Lower lobe of right lung (tissue), 2 donors: ENCODE measurements around the gene CBX1. TPM values are rescaled to one million over a fixed set of nuclear protein-coding genes. Genes with fewer than 3 reads are reported as not detected.
A peak's percentile ranks its signal among the peaks of the same experiment; 100 is the strongest.

Experiments
- ATAC-seq, 2 donors: fragments of 200-7000 bp; cut with Tn5 transposase; one replicate each; pipeline ENCODE4 v1.9.1; 2020 to 2022; ENCODE audit warnings: mild to moderate bottlenecking in 2 of 2, moderate library complexity in 2 of 2
- DNase-seq: peaks from one replicate; pipeline ENCODE4 v3.0.0-alpha.2; 2020
- H3K27ac ChIP-seq: fragments of 200-600 bp; one replicate; pipeline ENCODE4 v1.8.0; 2022
- H3K27me3 ChIP-seq: fragments of 200-600 bp; one replicate; pipeline ENCODE4 v1.8.0; 2022; ENCODE audit warnings: low read depth
- H3K36me3 ChIP-seq: fragments of 200-600 bp; one replicate; pipeline ENCODE4 v1.8.0; 2022; ENCODE audit warnings: mild to moderate bottlenecking
- H3K4me1 ChIP-seq: fragments of 200-600 bp; one replicate; pipeline ENCODE4 v1.8.0; 2022
- H3K4me3 ChIP-seq: fragments of 200-600 bp; one replicate; pipeline ENCODE4 v1.8.0; 2022; ENCODE audit warnings: mild to moderate bottlenecking
- H3K9me3 ChIP-seq: fragments of 200-600 bp; one replicate; pipeline ENCODE4 v1.8.0; 2022
- intact Hi-C: fragments of 100-400 bp; cut with DNase I; formaldehyde crosslinking; loops from one replicate; pipeline ENCODE4 v1.11.0; 2022
- total RNA-seq: library from RNA; stranded (reverse); fragmentation: NEBNext Ultra II Directional; extraction: Animal tissue kit (Norgen Biotek cat#: 25700); gene quantifications from one replicate; pipeline ENCODE4 v1.2.1, GENCODE V29; 2021
- TF ChIP-seq, protein P1 (sequence below): fragments of 200-600 bp; IDR thresholded peaks from one replicate; pipeline ENCODE4 v1.8.0; 2022; ENCODE audit warnings: antibody characterized with exemption, mild to moderate bottlenecking
- donor health status: DM: no; HTN: yes; CAD: no; lungs with severe emphysema.

Gene CBX1
- total RNA-seq, 1 donor from 2014 or later = 30.7 TPM

DNA sequence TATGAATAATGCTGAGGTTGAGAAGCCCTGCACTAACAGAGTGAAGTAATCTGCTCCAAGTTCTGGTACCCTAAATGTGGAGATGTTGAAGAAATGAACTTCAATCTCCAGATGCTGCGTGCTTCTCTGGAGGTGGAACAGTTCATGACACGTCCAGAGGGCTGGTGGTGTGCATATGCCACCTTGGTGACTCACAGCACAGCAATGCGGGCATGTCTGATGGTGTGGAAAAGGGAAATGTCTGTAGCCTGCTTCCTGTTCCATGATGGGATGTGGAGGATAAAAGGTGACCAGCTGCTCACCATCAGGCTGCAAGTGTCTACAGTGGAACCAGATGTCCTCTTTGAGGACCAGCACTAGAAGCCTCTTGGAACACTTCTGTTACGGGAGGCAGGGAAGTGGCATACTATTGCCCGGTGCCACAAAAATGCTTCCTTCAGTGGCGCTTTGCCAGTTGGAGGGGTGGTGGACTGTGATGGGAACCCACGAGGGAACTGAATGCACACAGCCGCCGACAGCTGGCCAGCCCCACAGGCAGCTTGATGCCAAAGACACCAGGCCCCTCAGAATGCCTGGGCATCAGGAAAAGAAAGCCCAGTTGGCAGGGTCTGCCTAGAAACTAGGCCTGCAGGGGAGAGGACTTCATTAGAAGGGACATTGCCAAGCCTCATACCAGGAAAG lies 26.2 kb upstream of the CBX1 start:
- H3K27ac ChIP-seq = no peak overlapping the region
- H3K9me3 ChIP-seq = no peaks in the 10 kb centered on the region
- H3K4me3 ChIP-seq = no peak overlapping the region
- ATAC-seq (peak in 1 of 2 donors; percentile 37), DNase-seq (no peak)
- H3K27me3 ChIP-seq = no peaks in the 10 kb centered on the region
- TF ChIP-seq, protein P1, sequence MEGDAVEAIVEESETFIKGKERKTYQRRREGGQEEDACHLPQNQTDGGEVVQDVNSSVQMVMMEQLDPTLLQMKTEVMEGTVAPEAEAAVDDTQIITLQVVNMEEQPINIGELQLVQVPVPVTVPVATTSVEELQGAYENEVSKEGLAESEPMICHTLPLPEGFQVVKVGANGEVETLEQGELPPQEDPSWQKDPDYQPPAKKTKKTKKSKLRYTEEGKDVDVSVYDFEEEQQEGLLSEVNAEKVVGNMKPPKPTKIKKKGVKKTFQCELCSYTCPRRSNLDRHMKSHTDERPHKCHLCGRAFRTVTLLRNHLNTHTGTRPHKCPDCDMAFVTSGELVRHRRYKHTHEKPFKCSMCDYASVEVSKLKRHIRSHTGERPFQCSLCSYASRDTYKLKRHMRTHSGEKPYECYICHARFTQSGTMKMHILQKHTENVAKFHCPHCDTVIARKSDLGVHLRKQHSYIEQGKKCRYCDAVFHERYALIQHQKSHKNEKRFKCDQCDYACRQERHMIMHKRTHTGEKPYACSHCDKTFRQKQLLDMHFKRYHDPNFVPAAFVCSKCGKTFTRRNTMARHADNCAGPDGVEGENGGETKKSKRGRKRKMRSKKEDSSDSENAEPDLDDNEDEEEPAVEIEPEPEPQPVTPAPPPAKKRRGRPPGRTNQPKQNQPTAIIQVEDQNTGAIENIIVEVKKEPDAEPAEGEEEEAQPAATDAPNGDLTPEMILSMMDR = no peak
- H3K36me3 ChIP-seq = peaks cover 27% of the 10 kb centered on the region
- H3K4me1 ChIP-seq = no peaks in the 10 kb centered on the region
- intact Hi-C loops = no loop called here

DNA sequence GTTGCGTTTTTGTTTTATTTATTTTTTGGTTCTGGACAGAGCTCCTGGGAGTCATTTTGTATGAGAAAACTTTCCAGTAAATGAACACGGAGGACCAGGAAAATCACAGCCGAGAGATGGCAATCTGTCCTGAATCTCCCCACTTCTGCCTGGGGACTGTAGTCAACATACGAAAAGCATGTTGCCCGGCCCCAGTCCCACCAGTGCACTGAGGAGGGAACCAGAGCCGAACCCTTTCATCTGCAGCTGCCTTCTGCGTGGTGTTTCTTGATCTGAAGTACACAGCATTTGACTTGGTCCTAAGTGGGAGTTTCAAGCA lies 25.2 kb upstream of the CBX1 start:
- Histone ChIP-seq H3K4me3 (no peak overlapping the region), H3K4me1 (no peaks in the 10 kb centered on the region), H3K27ac (no peak overlapping the region), H3K9me3 (no peaks in the 10 kb centered on the region), H3K27me3 (no peaks in the 10 kb centered on the region), H3K36me3 (peaks cover 37% of the 10 kb centered on the region)
- no peak for DNase-seq
- no peak for ATAC-seq
- TF ChIP-seq, protein P1 = no peak
- intact Hi-C loops = no loop called here

DNA sequence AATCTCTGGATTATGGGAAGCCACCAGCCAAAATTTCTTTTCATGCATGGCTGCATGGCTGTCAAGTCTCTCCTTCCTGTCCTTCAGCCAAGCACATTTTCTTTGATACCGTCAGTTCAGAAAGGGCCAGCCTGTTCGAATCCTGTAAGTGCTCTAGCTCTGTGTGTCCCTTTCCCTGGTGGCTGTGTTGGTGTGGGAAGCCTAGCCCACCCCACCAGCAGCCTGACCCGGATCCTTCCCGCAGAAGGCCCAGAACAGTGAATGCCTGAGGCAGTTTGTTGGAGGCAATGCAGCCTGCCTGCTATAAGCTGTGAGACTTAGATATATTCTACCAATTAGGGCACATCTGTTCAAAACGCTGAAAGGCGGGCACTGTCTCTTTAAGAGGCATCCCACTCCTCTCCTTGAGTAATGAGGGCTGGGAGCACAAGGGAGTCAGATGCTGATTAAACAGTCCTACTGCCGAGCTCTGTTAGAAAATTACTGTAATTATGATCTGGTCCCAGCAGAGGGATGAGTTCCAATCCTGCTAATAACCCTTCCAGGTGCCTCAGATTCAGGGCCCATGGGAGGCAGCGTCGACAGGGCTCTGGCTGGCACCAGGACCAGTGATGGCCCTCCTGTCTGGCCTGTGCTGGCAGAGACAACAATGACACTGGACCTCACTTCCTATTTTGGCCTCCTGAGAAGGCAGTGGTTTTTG lies 24.7 kb upstream of the CBX1 start:
- H3K36me3 ChIP-seq = peaks cover 42% of the 10 kb centered on the region

DNA sequence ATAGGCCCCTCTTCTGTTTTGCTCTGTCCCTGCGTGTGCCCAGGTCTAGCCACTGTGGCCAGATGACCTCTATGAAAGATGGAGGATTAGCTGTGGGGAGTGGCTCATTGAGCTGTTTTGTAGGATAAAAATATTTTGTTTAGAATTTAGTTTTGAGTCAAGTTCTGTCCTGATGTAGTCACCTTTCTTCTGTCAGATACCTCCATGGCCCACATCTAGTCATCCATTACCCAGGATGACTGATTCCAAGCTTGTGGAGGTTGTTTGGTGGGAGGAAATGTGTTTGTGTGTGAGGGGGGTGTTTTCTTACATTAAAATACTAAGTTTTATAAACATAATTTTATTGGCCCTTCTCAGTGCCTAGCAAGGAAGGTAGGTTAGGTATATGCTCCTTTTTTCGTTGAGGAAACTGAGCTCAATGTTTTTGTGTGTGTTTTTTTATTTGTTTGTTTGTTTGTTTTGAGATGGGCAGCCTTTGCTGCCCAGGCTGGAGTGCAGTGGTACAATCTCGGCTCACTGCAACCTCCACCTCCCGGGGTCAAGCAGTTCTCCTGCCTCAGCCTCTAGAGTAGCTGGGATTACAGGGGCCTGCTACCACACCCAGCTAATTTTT lies 22.6 kb upstream of the CBX1 start:
- TF ChIP-seq, protein P1 = no peak
- no peak for DNase-seq
- H3K27ac ChIP-seq = no peak overlapping the region
- no peaks in the 10 kb centered on the region for H3K9me3 ChIP-seq
- no peaks in the 10 kb centered on the region for H3K27me3 ChIP-seq
- no peak for ATAC-seq
- no peak overlapping the region for H3K4me3 ChIP-seq
- intact Hi-C loops = no loop called here
- H3K36me3 ChIP-seq = peaks cover 60% of the 10 kb centered on the region
- no peaks in the 10 kb centered on the region for H3K4me1 ChIP-seq

More for the DNA sequence above, 24.7 kb upstream of the CBX1 start:
- ATAC-seq (no peak), DNase-seq (no peak)
- Histone ChIP-seq H3K27ac (no peak overlapping the region), H3K9me3 (no peaks in the 10 kb centered on the region), H3K4me1 (no peaks in the 10 kb centered on the region), H3K4me3 (no peak overlapping the region), H3K27me3 (no peaks in the 10 kb centered on the region)
- TF ChIP-seq, protein P1 = no peak
- intact Hi-C loops = no loop called here

DNA sequence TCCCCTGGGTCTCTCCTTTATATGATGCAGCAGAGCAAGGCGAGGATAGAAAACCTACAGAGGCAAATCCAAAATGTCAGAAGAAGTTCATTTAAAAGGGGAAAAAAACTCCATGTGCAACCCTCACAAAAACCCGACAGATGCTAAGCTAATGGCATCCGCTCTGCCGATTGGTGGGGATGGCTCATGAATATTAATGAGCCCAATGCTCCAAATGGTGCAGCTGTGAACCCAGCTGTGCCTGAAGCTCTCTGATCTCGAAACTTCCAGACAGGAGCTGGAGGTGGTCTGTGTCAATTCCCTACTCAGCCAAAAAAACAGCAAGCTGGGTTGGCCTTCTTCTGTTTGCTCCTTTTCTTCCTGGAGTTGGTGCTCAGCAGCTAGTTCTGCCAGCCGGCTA lies 21.8 kb upstream of the CBX1 start:
- DNase-seq (no peak), ATAC-seq (no peak)
- peaks cover 68% of the 10 kb centered on the region for H3K36me3 ChIP-seq
- H3K9me3 ChIP-seq = no peaks in the 10 kb centered on the region
- H3K27ac ChIP-seq = no peak overlapping the region
- intact Hi-C loops = no loop called here
- TF ChIP-seq, protein P1 = no peak
- no peak overlapping the region for H3K4me3 ChIP-seq
- no peaks in the 10 kb centered on the region for H3K4me1 ChIP-seq
- H3K27me3 ChIP-seq = no peaks in the 10 kb centered on the region
